Adipocyte (in vitro differentiated cells): ENCODE data around the gene FHOD3.
"Not testable (repeated sequence)": the region's sequence is repeated elsewhere in the genome, so short reads cannot be mapped to it uniquely, and the experiment has no call there.

Source experiments
- DNase-seq: peaks from one replicate; pipeline ENCODE4 v3.0.0-alpha.2; 2015; ENCODE audit warnings: low read depth
- H3K27me3 ChIP-seq: replicated peaks from 2 replicates; pipeline ENCODE4 v1.7.0; 2013; ENCODE audit warnings: mild to moderate bottlenecking, low read length, moderate library complexity; ENCODE audit not compliant: control insufficient read depth, insufficient read depth
- H3K36me3 ChIP-seq: 2 replicates; pipeline ENCODE4 v1.7.0; 2013; ENCODE audit warnings: low read length, mild to moderate bottlenecking, moderate library complexity; ENCODE audit not compliant: control insufficient read depth, insufficient read depth, severe bottlenecking
- H3K4me1 ChIP-seq: 2 replicates; pipeline ENCODE4 v1.7.0; 2013; ENCODE audit warnings: mild to moderate bottlenecking, low read length, moderate library complexity; ENCODE audit not compliant: control insufficient read depth, insufficient read depth
- H3K4me3 ChIP-seq: 2 replicates; pipeline ENCODE4 v1.7.0; 2013; ENCODE audit warnings: mild to moderate bottlenecking, low read length, moderate library complexity
- H3K9ac ChIP-seq: 2 replicates; pipeline ENCODE4 v1.7.0; 2013; ENCODE audit warnings: mild to moderate bottlenecking, low read length, moderate library complexity
- H3K9me3 ChIP-seq: 2 replicates; pipeline ENCODE4 v1.7.0; 2013; ENCODE audit warnings: mild to moderate bottlenecking, low read length, moderate library complexity; ENCODE audit not compliant: control insufficient read depth

FHOD3 gene

GRCh38 chr18:36543030-36543429, 245.5 kb downstream of the FHOD3 start:
- Histone ChIP-seq H3K4me1 (no peaks in the 10 kb centered on the region), H3K36me3 (no peaks in the 10 kb centered on the region)

GRCh38 chr18:36543991-36544725, 246.6 kb downstream of the FHOD3 start:
- Histone ChIP-seq H3K4me3 (no peak overlapping the region), H3K36me3 (no peaks in the 10 kb centered on the region), H3K9me3 (no peaks in the 10 kb centered on the region), H3K27me3 (no peaks in the 10 kb centered on the region), H3K4me1 (no peaks in the 10 kb centered on the region), H3K9ac (no peak overlapping the region)
- no peak for DNase-seq

More at GRCh38 chr18:36543030-36543429, 245.5 kb downstream of the FHOD3 start:
- no peaks in the 10 kb centered on the region for H3K27me3 ChIP-seq
- no peak overlapping the region for H3K9ac ChIP-seq
- H3K4me3 ChIP-seq = no peak overlapping the region
- DNase-seq = no peak
- H3K9me3 ChIP-seq = no peaks in the 10 kb centered on the region

GRCh38 chr18:36545821-36546427, 248.4 kb downstream of the FHOD3 start:
- Histone ChIP-seq H3K9me3 (no peaks in the 10 kb centered on the region), H3K4me3 (no peak overlapping the region), H3K4me1 (no peaks in the 10 kb centered on the region), H3K27me3 (no peaks in the 10 kb centered on the region), H3K36me3 (no peaks in the 10 kb centered on the region), H3K9ac (no peak overlapping the region)
- DNase-seq = no peak

GRCh38 chr18:36546876-36547275, 249.4 kb downstream of the FHOD3 start:
- H3K36me3 ChIP-seq = no peaks in the 10 kb centered on the region
- no peak overlapping the region for H3K9ac ChIP-seq
- H3K27me3 ChIP-seq = no peaks in the 10 kb centered on the region
- no peak for DNase-seq
- no peaks in the 10 kb centered on the region for H3K9me3 ChIP-seq
- H3K4me3 ChIP-seq = no peak overlapping the region
- no peaks in the 10 kb centered on the region for H3K4me1 ChIP-seq

GRCh38 chr18:36547544-36547943, 250.0 kb downstream of the FHOD3 start:
- no peak overlapping the region for H3K9ac ChIP-seq
- H3K4me1 ChIP-seq = no peaks in the 10 kb centered on the region
- H3K9me3 ChIP-seq = no peaks in the 10 kb centered on the region
- DNase-seq = no peak
- H3K36me3 ChIP-seq = no peaks in the 10 kb centered on the region
- H3K27me3 ChIP-seq = no peaks in the 10 kb centered on the region
- no peak overlapping the region for H3K4me3 ChIP-seq

GRCh38 chr18:36551274-36551673, 253.8 kb downstream of the FHOD3 start:
- H3K4me3 ChIP-seq, H3K4me1 ChIP-seq, H3K9ac ChIP-seq, H3K9me3 ChIP-seq, DNase-seq, H3K27me3 ChIP-seq, H3K36me3 ChIP-seq: not testable (repeated sequence)

GRCh38 chr18:36558234-36558633, 260.7 kb downstream of the FHOD3 start:
- H3K9me3 ChIP-seq = no peaks in the 10 kb centered on the region
- no peak overlapping the region for H3K4me3 ChIP-seq
- no peaks in the 10 kb centered on the region for H3K4me1 ChIP-seq
- H3K9ac ChIP-seq = no peak overlapping the region
- no peaks in the 10 kb centered on the region for H3K36me3 ChIP-seq
- H3K27me3 ChIP-seq = no peaks in the 10 kb centered on the region
- no peak for DNase-seq

GRCh38 chr18:36559149-36559857, 261.8 kb downstream of the FHOD3 start:
- Histone ChIP-seq H3K36me3 (no peaks in the 10 kb centered on the region), H3K4me3 (no peak overlapping the region), H3K9me3 (no peaks in the 10 kb centered on the region), H3K9ac (no peak overlapping the region), H3K27me3 (no peaks in the 10 kb centered on the region), H3K4me1 (no peaks in the 10 kb centered on the region)
- DNase-seq = no peak

- H3K4me1 ChIP-seq = no peaks in the 10 kb centered on the region
- no peak overlapping the region for H3K9ac ChIP-seq
- no peaks in the 10 kb centered on the region for H3K9me3 ChIP-seq
- H3K4me3 ChIP-seq = no peak overlapping the region
- DNase-seq = no peak
- no peaks in the 10 kb centered on the region for H3K36me3 ChIP-seq
- no peaks in the 10 kb centered on the region for H3K27me3 ChIP-seq
Observed at GRCh38 chr18:36560187-36560586, 262.7 kb downstream of the FHOD3 start.

- no peaks in the 10 kb centered on the region for H3K27me3 ChIP-seq
- H3K4me1 ChIP-seq = no peaks in the 10 kb centered on the region
- H3K4me3 ChIP-seq = no peak overlapping the region
- H3K9me3 ChIP-seq = no peaks in the 10 kb centered on the region
- H3K9ac ChIP-seq = no peak overlapping the region
- H3K36me3 ChIP-seq = no peaks in the 10 kb centered on the region
- no peak for DNase-seq
Observed at GRCh38 chr18:36561046-36561445, 263.5 kb downstream of the FHOD3 start.

GRCh38 chr18:36564841-36565240, 267.3 kb downstream of the FHOD3 start:
- Histone ChIP-seq H3K9me3 (no peaks in the 10 kb centered on the region), H3K4me1 (peaks cover 9% of the 10 kb centered on the region), H3K9ac (no peak overlapping the region), H3K36me3 (no peaks in the 10 kb centered on the region), H3K27me3 (no peaks in the 10 kb centered on the region), H3K4me3 (no peak overlapping the region)
- DNase-seq = no peak
